Measurements from ENCODE around the gene COQ7.

COQ7 gene

GRCh38 chr16:19062706-19063105, 4.7 kb upstream of the COQ7 start:
- H3K9ac ChIP-seq (ENCODE audit: low read length): no peak overlapping the region
- no peak overlapping the region for H3K27ac ChIP-seq (ENCODE audit: low read depth, low read length, poor library complexity, severe bottlenecking)
- no peaks in the 10 kb centered on the region for H3K27me3 ChIP-seq (ENCODE audit: insufficient read depth, low read length)
- no peaks in the 10 kb centered on the region for H3K36me3 ChIP-seq (ENCODE audit: insufficient read depth, low read length)
- no peak for TF ChIP-seq CTCF (IDR thresholded peaks at IDR 0.05; ENCODE audit: low read length)
- TF ChIP-seq EZH2 (IDR thresholded peaks at IDR 0.05; ENCODE audit: borderline replicate concordance, low read length): no peak
- no peaks in the 10 kb centered on the region for H3K4me1 ChIP-seq (ENCODE audit: insufficient read depth, low read length, severe bottlenecking)
- no peak overlapping the region for H3K4me2 ChIP-seq (ENCODE audit: low read length)
- H3K9me3 ChIP-seq (ENCODE audit: low read length): no peaks in the 10 kb centered on the region
- H2AFZ ChIP-seq (ENCODE audit: low read length): no peak overlapping the region
- H3F3A ChIP-seq (ENCODE audit: insufficient read depth, low read length): no peaks in the 10 kb centered on the region
- no peaks in the 10 kb centered on the region for H4K20me1 ChIP-seq (ENCODE audit: insufficient read depth, low read length)
- no peaks in the 10 kb centered on the region for H3K9me2 ChIP-seq (ENCODE audit: low read depth, low read length)
- no peaks in the 10 kb centered on the region for H3K79me2 ChIP-seq (ENCODE audit: insufficient read depth, low read length)
- no peak overlapping the region for H3K4me3 ChIP-seq (ENCODE audit: low read depth, low read length, poor library complexity, severe bottlenecking)

DNA sequence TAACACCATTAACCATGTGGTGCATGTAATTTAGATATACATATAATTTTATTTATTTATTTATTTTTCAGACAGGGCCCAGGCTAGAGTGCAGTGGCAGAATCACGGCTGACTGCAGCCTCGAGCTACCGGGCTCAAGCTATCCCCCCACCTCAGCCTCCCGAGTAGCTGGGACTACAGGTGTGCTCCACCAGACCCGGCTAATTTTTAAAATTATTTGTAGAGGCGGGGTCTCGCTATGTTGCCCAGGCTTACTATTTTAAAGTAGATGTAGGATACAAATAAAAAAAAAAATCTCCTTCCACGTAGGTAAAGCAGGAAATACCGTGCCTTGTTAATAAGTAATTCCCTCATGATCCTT, 446 bp upstream of the COQ7 start:
- Histone ChIP-seq H3F3A (ENCODE audit: insufficient read depth, low read length) (no peaks in the 10 kb centered on the region), H3K9ac (ENCODE audit: low read length) (no peak overlapping the region), H3K4me1 (ENCODE audit: insufficient read depth, low read length, severe bottlenecking) (peaks cover 13% of the 10 kb centered on the region), H3K27me3 (ENCODE audit: insufficient read depth, low read length) (no peaks in the 10 kb centered on the region), H4K20me1 (ENCODE audit: insufficient read depth, low read length) (no peaks in the 10 kb centered on the region), H3K4me3 (ENCODE audit: low read depth, low read length, poor library complexity, severe bottlenecking) (peak overlapping the region; percentile 75), H3K9me3 (ENCODE audit: low read length) (no peaks in the 10 kb centered on the region), H2AFZ (ENCODE audit: low read length) (peak overlapping the region; percentile 68; the same call in 1 of the 2 replicates), H3K36me3 (ENCODE audit: insufficient read depth, low read length) (no peaks in the 10 kb centered on the region), H3K9me2 (ENCODE audit: low read depth, low read length) (no peaks in the 10 kb centered on the region), H3K4me2 (ENCODE audit: low read length) (peak overlapping the region; percentile 35), H3K79me2 (ENCODE audit: insufficient read depth, low read length) (no peaks in the 10 kb centered on the region), H3K27ac (ENCODE audit: low read depth, low read length, poor library complexity, severe bottlenecking) (no peak overlapping the region)
- TF ChIP-seq EZH2 (IDR thresholded peaks at IDR 0.05; ENCODE audit: borderline replicate concordance, low read length) (no peak), CTCF (IDR thresholded peaks at IDR 0.05; ENCODE audit: low read length) (no peak)

- H3K4me3 ChIP-seq (ENCODE audit: low read depth, low read length, poor library complexity, severe bottlenecking): peak overlapping the region; percentile 75
- H3K36me3 ChIP-seq (ENCODE audit: insufficient read depth, low read length): no peaks in the 10 kb centered on the region
- peaks cover 13% of the 10 kb centered on the region for H3K4me1 ChIP-seq (ENCODE audit: insufficient read depth, low read length, severe bottlenecking)
- peak overlapping the region; percentile 61 for H3K4me2 ChIP-seq (ENCODE audit: low read length)
- no peaks in the 10 kb centered on the region for H3K27me3 ChIP-seq (ENCODE audit: insufficient read depth, low read length)
- peak overlapping the region; percentile 90 for H3K27ac ChIP-seq (ENCODE audit: low read depth, low read length, poor library complexity, severe bottlenecking)
- H3K9me2 ChIP-seq (ENCODE audit: low read depth, low read length): no peaks in the 10 kb centered on the region
- H3K9ac ChIP-seq (ENCODE audit: low read length): peak overlapping the region; percentile 94
- TF ChIP-seq CTCF (IDR thresholded peaks at IDR 0.05; ENCODE audit: low read length) (no peak), EZH2 (IDR thresholded peaks at IDR 0.05; ENCODE audit: borderline replicate concordance, low read length) (no peak)
- no peaks in the 10 kb centered on the region for H3K79me2 ChIP-seq (ENCODE audit: insufficient read depth, low read length)
- no peaks in the 10 kb centered on the region for H3K9me3 ChIP-seq (ENCODE audit: low read length)
- peak overlapping the region; percentile 2 for H2AFZ ChIP-seq (ENCODE audit: low read length)
- no peaks in the 10 kb centered on the region for H4K20me1 ChIP-seq (ENCODE audit: insufficient read depth, low read length)
- H3F3A ChIP-seq (ENCODE audit: insufficient read depth, low read length): no peaks in the 10 kb centered on the region
Observed at GRCh38 chr16:19068237-19068815, 912 bp downstream of the COQ7 start.

All from OCI-LY1 (cell line).